GM12865 (cell line): ENCODE results near the gene CYTH2.

Experiments
- DNase-seq: peaks from one replicate; pipeline ENCODE4 v3.0.0; 2010; ENCODE audit warnings: low read depth
- H3K4me3 ChIP-seq: 2 replicates; pipeline ENCODE4 v1.5.1; 2011; ENCODE audit warnings: mild to moderate bottlenecking, low read depth, low read length, control low read depth
- CTCF ChIP-seq: IDR thresholded peaks from 2 replicates; pipeline ENCODE4 v1.5.1; 2011; ENCODE audit warnings: low read length, control low read depth, low read depth, inconsistent platforms; ENCODE audit not compliant: insufficient read depth; ENCODE audit errors: missing control alignments

Gene CYTH2

GRCh38 chr19:48530770-48531169 is 61.6 kb downstream of the CYTH2 start:
- TF ChIP-seq CTCF = no peak

More at GRCh38 chr19:48530770-48531169, 61.6 kb downstream of the CYTH2 start:
- no peak overlapping the region for H3K4me3 ChIP-seq
- DNase-seq = no peak
